GM12864 (cell line): Measurements from ENCODE around the gene EXOC7.

ENCODE experiments used
- DNase-seq: peaks from one replicate; pipeline ENCODE4 v3.0.0-alpha.2; 2011; ENCODE audit warnings: low read depth
- H3K4me3 ChIP-seq: 2 replicates; pipeline ENCODE4 v1.5.1; 2011; ENCODE audit warnings: mild to moderate bottlenecking, low read depth, low read length, control low read depth
- TF ChIP-seq, protein P1 (sequence below): IDR thresholded peaks from 2 replicates; pipeline ENCODE4 v1.5.1; 2011; ENCODE audit warnings: low read depth, mild to moderate bottlenecking, moderate library complexity, low read length, control low read depth, inconsistent platforms; ENCODE audit errors: missing control alignments

Gene EXOC7

DNA sequence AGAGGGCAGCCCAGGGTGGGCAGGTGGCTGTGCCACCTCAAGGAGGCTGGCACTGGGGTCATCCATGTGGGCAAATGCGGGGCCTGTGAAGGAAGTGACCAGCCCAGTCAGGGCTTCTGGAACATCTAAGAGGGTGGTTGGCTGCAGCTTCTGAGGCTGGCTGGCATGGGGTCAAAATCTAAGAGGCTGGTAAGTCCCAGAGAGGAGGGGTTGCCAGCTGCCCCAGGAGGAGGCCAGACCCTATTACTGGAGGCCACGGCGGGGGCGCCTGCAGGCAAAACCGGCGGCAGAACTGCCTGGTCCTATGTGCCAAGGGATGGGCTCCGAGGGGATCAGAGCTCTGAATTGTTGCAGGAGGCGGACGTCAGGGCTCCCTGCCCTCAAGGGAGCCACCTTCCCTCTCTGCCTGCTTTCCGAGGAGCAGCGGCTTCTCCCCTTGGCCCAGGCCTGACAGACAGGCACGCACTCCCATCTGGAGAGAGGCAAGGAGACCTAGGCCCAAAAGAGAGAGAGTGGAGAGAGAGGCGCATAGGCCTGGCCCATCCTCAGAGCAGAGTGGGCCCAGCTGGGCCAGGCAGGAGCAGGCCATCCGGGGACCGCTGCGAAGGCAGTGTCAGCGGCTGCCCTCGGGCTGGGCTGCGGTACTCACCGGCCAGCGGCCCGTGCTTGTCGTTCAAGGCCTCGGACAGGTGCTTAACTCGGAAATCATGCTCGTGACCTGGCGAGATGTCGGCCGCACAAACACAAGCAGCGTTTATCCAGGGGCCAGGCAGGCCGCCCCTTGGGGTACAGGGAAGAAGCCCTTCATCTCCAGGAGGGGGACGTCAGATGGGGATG, 13.7 kb downstream of the EXOC7 start:
- TF ChIP-seq, protein P1, sequence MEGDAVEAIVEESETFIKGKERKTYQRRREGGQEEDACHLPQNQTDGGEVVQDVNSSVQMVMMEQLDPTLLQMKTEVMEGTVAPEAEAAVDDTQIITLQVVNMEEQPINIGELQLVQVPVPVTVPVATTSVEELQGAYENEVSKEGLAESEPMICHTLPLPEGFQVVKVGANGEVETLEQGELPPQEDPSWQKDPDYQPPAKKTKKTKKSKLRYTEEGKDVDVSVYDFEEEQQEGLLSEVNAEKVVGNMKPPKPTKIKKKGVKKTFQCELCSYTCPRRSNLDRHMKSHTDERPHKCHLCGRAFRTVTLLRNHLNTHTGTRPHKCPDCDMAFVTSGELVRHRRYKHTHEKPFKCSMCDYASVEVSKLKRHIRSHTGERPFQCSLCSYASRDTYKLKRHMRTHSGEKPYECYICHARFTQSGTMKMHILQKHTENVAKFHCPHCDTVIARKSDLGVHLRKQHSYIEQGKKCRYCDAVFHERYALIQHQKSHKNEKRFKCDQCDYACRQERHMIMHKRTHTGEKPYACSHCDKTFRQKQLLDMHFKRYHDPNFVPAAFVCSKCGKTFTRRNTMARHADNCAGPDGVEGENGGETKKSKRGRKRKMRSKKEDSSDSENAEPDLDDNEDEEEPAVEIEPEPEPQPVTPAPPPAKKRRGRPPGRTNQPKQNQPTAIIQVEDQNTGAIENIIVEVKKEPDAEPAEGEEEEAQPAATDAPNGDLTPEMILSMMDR = no peak
- no peak overlapping the region for H3K4me3 ChIP-seq
- no peak for DNase-seq

DNA sequence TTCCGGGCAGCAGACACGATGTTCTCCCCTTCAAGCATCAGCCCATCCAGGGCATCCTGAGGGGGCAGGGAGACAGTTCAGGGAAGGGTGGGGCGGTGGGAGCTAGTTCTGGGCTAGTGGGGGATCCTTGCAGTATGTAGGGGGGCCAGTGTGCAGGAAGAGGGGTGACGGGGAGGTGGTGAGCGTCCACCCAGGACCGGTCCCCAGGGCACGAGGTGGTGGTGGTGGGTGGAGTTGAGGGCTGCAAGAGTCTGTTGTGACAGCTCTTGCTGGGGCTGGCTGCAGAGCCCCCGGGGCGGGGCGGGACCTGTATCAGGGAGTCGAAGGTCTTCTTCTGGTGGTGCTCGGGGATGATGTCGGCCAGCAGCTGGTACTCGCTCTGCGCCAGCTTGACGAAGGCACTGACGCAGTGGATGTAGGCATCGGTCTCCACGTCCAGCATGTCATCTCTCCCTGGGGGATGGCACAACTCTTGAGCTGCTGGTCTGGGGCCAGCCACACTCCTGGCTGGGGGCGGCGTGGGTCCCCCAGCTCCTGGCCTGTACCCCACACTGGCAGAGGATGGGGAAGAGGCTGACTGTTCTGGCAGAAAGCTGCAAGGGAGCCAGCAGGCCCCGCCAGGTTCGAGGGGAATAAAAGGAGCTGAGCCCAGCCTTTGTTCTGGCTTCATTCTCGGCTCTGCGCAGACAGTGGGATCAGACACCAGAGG, 14.6 kb downstream of the EXOC7 start:
- TF ChIP-seq, protein P1 = no peak
- no peak for DNase-seq
- H3K4me3 ChIP-seq = no peak overlapping the region

DNA sequence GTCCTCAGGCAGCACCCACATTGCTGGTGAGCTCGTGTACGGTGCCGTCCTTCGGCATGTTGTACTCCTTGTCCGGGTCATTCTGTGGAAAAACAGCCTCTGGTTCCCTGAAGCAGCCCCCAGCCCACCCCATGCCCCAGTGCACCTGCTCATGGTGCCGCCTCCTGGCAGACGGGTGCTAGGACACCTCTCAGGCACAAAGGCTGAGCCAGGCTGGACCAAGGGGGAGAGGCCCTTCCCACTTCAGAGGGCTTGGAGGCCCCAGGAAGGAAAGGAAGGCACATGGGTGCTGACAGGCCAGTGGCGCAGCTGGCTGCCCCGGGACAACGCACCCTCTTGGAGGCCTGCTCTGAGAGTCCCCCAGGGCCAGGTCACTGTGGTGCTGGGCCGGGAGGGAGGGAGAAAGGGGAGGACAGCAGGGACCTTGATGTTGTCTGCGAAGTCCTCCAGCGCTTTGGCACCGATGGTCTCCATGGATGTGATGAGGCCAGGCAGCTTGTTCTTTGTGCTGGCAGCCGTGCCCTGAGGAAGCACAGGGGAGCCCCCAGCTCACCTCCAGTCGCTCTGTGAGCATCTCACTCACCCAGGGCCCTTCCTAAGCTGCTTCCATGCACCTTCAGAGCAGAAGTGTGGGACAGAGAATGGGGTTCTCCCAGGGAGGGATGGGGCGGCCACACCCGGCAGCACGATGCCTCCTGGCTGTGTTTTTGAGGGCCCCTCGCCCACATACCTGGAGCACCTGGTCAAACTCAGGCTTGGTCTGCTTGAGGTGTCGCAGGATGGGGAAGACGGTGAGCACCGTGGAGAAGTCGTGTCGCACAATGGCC, 15.3 kb downstream of the EXOC7 start:
- TF ChIP-seq, protein P1 = no peak
- DNase-seq = no peak
- no peak overlapping the region for H3K4me3 ChIP-seq

DNA sequence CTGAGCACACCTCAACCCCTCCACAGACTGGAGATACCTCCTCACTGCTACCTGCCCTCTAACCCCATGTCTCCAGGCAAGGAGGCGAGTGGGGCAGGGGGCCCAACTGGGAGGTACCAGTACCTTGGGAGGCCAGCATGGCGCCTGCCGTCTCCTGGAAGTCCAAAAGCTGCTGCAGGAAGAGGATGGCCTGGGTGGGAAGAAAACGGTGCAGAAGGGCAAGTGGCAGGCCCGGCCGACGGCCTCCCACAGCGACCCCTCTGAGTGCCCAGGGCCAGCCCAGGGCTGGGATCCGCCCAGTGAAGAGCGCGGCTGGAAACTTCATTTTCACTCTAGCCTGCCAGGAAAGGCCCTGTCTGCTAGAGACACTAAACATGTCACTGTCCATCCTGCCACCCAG, 16.1 kb downstream of the EXOC7 start:
- TF ChIP-seq, protein P1 = no peak
- no peak overlapping the region for H3K4me3 ChIP-seq
- DNase-seq = no peak

DNA sequence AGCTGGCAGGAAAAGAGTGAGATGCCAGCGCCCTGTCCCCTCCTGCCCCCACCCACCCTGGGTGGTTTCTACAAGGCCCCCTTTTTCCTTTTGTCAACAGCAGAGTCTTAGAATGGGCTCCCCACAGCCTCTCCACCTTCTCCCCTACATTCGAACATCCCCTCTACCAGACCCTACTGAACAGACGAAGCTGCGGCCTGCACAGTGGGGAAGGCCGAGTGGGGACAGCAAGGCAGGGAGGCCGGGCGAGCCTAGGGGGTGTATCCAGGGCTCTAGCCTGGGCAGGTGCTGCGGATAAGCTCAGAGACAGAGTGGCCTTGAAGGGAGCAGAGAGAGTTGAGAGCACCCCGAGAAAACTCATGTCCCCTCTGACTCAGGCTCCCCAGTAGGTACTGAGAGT, 17.2 kb downstream of the EXOC7 start:
- no peak for DNase-seq
- TF ChIP-seq, protein P1 = no peak
- H3K4me3 ChIP-seq = no peak overlapping the region

DNA sequence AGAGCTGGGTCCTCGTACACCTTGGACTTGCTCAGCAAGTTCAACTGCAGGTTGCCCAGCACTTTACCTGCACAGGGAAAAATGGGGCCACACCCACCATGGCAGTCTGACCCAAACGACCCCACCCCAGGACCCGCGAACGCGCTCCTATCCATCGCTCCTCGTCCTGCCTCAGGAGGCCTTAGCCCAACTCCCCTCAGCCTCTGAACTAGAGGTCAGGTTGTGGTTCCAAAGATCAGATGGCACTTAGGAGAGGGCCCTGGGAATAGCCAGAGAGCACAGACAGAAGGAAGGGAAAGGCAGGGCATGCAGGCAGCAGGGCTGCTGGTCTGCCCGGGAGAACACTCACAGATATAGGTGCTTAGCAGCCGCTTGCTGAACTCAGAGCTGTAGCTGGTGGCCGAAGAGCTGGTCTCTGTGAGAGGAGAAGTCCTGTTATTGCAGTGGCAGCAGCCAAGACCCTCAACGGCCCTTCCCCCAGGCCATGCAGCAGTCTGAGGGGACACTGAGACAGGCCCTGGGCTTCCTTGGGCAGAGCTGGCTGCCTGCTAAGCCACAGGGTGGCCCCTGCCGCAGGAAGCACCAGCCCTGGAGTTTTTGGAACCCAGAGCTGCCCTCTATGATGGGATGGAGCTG, 17.7 kb downstream of the EXOC7 start:
- TF ChIP-seq, protein P1 = no peak
- no peak overlapping the region for H3K4me3 ChIP-seq
- DNase-seq = no peak
